GM20000 (cell line): ENCODE data around the gene DAB1.

Source experiments
- DNase-seq: peaks from one replicate; pipeline ENCODE4 v3.0.0; 2012; ENCODE audit warnings: low spot score
- TF ChIP-seq, protein P1 (sequence below): IDR thresholded peaks from 2 replicates; pipeline ENCODE4 v1.5.1; 2012; ENCODE audit warnings: mild to moderate bottlenecking, control low read depth; ENCODE audit errors: extremely low read depth, missing control alignments

DAB1 gene

DNA sequence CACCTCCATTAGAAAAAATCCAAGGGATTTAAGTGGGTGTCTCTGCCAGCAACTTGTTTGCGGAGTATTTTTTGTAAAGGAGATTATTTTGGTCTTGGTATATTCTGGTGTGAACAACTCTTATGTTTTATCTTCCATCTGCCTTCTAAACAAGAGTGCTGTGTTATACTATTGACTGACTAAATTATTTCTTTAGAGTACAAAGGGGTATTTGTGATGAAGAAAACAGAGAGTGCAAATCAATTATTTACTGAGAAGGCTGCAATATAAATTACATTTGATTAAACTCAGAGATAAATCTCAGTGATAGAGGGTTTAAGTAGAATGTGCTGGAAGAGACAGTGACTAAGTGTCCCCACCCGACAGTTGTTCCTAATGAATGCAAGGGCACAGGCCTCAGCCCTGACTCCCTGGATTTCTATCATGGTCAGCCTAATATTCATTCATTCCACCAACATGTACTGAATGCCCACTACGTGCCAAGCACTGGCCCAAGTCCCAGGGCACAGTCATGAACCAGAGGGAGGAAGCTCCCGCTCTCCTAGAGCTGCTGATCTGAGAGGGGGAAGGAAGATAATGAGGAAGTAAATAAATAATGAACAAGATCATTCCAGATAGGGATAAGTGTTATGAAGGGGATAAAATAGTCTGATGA, 261.1 kb downstream of the DAB1 start:
- TF ChIP-seq, protein P1, sequence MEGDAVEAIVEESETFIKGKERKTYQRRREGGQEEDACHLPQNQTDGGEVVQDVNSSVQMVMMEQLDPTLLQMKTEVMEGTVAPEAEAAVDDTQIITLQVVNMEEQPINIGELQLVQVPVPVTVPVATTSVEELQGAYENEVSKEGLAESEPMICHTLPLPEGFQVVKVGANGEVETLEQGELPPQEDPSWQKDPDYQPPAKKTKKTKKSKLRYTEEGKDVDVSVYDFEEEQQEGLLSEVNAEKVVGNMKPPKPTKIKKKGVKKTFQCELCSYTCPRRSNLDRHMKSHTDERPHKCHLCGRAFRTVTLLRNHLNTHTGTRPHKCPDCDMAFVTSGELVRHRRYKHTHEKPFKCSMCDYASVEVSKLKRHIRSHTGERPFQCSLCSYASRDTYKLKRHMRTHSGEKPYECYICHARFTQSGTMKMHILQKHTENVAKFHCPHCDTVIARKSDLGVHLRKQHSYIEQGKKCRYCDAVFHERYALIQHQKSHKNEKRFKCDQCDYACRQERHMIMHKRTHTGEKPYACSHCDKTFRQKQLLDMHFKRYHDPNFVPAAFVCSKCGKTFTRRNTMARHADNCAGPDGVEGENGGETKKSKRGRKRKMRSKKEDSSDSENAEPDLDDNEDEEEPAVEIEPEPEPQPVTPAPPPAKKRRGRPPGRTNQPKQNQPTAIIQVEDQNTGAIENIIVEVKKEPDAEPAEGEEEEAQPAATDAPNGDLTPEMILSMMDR: no peak

DNA sequence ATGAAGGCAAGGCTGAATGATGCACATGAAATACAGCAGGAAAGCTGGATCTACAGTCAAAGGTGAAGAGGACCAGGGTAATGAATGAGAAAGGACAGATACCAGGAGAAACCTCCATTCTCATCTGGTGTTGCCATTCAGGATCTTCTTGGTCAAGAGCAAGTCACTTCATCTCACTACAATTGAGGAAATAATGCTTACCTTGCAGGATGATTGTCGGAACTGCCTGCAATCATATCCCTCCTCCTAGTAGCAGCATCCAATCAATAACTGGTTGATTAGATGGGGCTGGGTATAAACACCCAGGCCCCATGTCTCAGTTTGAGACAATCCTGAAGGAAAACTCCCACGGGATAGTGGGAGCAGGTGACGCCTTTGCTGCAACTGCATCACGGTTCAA, 263.3 kb downstream of the DAB1 start:
- TF ChIP-seq, protein P1: no peak

More for the DNA sequence above, 261.1 kb downstream of the DAB1 start:
- no peak for DNase-seq

DNA sequence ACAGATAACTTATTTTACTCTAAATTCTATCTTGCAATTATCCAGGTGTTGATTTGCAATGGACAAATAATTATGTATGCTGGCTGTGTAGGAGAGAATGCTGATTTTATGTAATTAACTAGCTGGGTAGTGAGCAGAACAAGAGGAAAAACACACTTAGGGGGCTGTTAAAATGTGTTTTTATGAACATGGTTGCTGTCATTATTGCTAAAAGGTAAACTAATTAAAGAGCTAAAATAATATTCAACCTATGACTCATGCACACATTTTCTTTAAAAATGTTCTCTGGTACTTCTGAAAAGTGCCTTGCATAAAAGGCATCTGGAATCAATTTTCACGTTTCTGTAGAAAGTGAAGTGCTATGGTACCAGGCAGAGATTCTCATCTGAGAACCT, 265.3 kb downstream of the DAB1 start:
- TF ChIP-seq, protein P1: no peak
- no peak for DNase-seq

More for the DNA sequence above, 263.3 kb downstream of the DAB1 start:
- no peak for DNase-seq

DNA sequence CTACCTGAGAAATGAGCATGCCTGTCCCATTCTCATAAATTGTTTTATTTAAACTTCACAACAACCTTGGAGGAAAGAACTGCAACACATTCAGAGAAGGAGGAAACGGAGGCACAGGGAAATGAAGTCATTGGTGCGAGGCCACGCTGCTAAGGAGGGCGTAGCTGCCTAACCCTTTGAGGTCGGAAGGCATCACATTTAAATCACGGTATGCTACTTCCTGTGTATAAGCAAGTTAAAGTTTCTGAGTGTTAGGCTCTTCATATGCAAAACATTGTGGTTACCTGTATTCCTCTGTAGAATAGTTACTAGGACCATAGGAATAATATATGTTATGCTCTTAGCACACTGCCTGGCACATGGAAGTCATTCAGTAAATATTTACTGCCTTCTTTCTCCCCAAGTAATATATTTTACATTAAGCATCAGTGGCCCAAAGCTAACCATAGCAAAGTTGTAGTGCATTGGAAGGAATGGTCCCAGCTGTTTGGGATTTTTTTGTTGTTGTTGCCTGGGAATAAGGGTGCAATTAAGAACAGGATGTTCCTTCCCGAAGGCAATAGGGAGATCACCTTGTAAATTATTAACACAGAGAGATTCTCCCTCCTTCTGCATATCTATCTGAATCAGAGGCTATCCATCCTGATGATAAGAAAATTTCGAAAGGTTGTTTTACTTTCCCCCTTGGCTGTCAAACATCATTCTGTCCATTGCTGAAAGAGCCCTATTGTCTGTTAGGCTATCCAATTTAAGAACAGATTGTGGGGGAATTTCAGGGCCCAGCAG, 265.8 kb downstream of the DAB1 start:
- no peak for DNase-seq
- TF ChIP-seq, protein P1: no peak

DNA sequence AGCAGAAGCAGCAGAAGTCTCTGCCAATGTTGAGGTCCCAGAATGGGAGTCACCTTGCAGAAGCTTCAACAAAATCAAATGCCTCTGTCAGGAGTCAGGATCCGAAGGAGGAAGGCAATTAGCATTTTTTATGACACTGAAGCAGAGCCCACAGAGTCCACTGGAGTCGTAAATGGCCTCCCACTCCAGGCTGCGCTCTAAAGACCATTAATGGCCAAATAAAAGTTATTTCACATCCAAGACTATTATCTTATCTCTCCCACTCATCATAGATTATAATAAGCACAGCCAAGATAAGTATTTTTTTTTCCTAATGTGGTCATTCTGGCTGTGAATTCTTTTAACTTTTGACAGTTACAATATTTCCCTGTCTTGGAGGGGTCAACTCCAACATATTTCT, 267.0 kb downstream of the DAB1 start:
- TF ChIP-seq, protein P1: no peak
- no peak for DNase-seq

DNA sequence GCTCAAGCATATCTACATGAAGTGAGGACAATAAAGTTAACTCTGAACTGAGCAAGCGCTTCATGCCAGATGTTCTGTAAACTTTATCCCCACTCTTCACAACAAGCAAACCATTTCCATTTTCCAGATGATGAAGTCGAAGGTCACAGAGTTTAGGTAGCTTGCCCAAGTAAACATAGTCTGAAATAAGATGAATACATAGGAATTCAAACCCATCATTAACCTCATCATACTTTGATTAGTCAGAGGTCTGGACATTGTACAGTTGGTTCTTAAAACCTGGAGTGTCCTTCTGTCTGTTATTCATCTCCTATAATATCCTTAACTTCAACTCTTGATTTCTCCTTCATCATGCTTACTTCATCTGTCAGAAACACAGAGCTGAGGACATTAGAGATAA, 277.8 kb downstream of the DAB1 start:
- no peak for DNase-seq

DNA sequence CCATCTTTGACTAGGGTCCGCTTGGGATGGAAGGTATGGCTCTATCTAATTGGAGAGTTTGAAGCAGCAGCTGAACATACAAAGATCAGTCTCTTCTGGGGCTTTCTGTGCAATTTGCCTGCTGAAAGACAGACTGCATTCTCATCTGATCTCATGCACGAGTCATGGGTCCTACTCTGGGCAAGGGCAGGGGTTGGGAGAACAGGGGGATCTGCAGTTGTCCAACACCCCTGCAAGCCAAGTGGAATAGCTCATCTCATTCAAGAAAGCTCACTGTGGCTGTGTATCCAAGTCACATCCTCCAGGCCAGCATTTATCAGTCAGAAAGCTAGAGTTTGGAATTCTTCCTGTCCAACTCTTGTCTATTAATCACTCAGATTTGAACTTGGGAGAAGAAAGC, 280.9 kb downstream of the DAB1 start:
- TF ChIP-seq, protein P1: no peak
- no peak for DNase-seq

More for the DNA sequence above, 277.8 kb downstream of the DAB1 start:
- TF ChIP-seq, protein P1: no peak
